ENCODE measurements around the gene PLA2G2F. TPM values are rescaled to one million over a fixed set of nuclear protein-coding genes. Genes with fewer than 3 reads are reported as not detected.

PLA2G2F gene
- total and polyA plus RNA-seq, 2 of the 8 experiments (the other 6 are each of a cell fraction or from before 2014, with no cell fraction given), result not detected

DNA sequence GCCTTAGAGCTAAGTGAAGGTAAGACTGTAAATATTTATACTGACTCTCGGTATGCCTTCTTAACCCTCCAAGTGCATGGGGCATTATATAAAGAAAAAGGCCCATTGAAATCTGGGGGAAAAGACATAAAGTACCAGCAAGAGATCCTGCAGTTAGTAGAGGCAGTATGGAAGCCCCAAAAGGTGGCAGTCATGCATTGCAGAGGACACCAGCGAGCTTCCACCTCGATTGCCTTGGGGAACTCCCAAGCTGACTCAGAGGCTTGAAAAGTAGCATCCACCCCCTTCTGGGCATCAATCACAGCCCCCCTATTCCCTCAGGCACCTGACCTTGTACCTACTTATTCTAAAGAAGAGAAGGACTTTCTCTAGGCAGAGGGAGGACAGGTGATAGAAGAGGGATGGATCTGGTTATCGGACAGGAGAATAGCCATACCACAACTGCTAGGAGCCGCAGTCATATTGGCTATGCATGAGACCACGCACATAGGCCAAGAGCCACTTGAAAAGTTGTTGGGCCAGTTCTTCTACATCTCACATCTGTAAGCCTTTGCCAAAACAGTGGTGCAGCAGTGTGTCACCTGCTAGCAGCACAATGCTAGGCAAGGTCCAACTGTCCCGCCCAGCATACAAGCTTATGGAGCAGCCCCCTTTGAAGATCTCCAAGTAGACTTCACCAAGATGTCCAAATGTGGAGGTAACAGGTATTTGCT, 19.4 kb downstream of the PLA2G2F start:
- POLR2A ChIA-PET (ENCODE audit: partially characterized antibody), result no interaction called here
- no peak overlapping the region for H4K8ac ChIP-seq (ENCODE audit: extremely low read depth, insufficient read depth, low read length)
- TF ChIP-seq, protein P1, sequence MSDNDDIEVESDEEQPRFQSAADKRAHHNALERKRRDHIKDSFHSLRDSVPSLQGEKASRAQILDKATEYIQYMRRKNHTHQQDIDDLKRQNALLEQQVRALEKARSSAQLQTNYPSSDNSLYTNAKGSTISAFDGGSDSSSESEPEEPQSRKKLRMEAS (IDR thresholded peaks at IDR 0.05), result no peak
- TF ChIP-seq RAD21 (IDR thresholded peaks at IDR 0.05 in 1 of 2, conservative IDR thresholded peaks at IDR 0.05 in 1 of 2; ENCODE audit: low read depth in 2 of 2, low read length in 2 of 2), result peak; percentile 4 to 10; a peak in 1 of 4 replicates
- no peak overlapping the region for H3K9ac ChIP-seq (replicated peaks in 1 of 4; ENCODE audit: extremely low read depth in 1 of 4, low read depth in 3 of 4, low read length in 3 of 4)
- H3K36me3 ChIP-seq (ENCODE audit: control insufficient read depth in 2 of 4, insufficient read depth in 4 of 4, low read length in 3 of 4), result no peaks in the 10 kb centered on the region
- CTCF ChIA-PET (ENCODE audit: partially characterized antibody), result interaction anchor here (0.7 to 13.5 kb wide), 7 partner anchors 9 to 246 kb away, joined by 3 to 79 read pairs (median 6); no protein-coding TSS in a partner anchor
- H2BK20ac ChIP-seq (ENCODE audit: low read length), result no peak overlapping the region
- H3K4me2 ChIP-seq (ENCODE audit: insufficient read depth in 1 of 2, low read depth in 2 of 2, low read length in 2 of 2), result no peak overlapping the region
- H3K79me1 ChIP-seq (ENCODE audit: low read depth, low read length), result no peaks in the 10 kb centered on the region
- no peak for DNase-seq (ENCODE audit: low read depth in 1 of 2, low spot score in 2 of 2)
- no peak overlapping the region for H2AFZ ChIP-seq (ENCODE audit: low read length)
- H3K27ac ChIP-seq (ENCODE audit: low read depth, low read length), result no peak overlapping the region
- H2AK5ac ChIP-seq (ENCODE audit: low read depth, low read length), result no peak overlapping the region
- no peak overlapping the region for H2BK5ac ChIP-seq (ENCODE audit: low read depth, low read length)
- no peaks in the 10 kb centered on the region for H3K27me3 ChIP-seq (replicated peaks in 1 of 4; ENCODE audit: control insufficient read depth in 3 of 4, extremely low read depth in 1 of 4, insufficient read depth in 3 of 4, low read length in 3 of 4)
- H3K14ac ChIP-seq (ENCODE audit: insufficient read length), result no peak overlapping the region
- no peak for FAIRE-seq
- no peak overlapping the region for H4K5ac ChIP-seq (ENCODE audit: insufficient read length, low read depth, low read length)
- no peak overlapping the region for H2BK120ac ChIP-seq (replicated peaks; ENCODE audit: low read depth, low read length)
- peaks cover 18 to 19% of the 10 kb centered on the region in 2 experiments for H3K9me3 ChIP-seq (ENCODE audit: insufficient read depth in 2 of 2, low read depth in 1 of 2, low read length in 1 of 2)
- no peak overlapping the region for H4K91ac ChIP-seq (replicated peaks; ENCODE audit: insufficient read length, low read length)
- H3K4me1 ChIP-seq (replicated peaks in 1 of 4; ENCODE audit: control insufficient read depth in 3 of 4, insufficient read depth in 4 of 4, low read length in 3 of 4), result no peaks in the 10 kb centered on the region; a peak in 1 of 7 replicates
- no peaks in the 10 kb centered on the region for H3K79me2 ChIP-seq (ENCODE audit: control insufficient read depth in 1 of 2, insufficient read depth in 2 of 2, low read length in 2 of 2)
- WGBS, 2 experiments (ENCODE audit: extremely low coverage in 1 of 2, insufficient coverage in 1 of 2, insufficient read length in 1 of 2, insufficient replicate concordance in 2 of 2, low coverage in 1 of 2, low lambda C conversion rate in 2 of 2, missing lambda C conversion rate in 1 of 2), result 84% methylated on average over 7 of the region's 7 CpGs; no CpG with 5 or more reads in 1 of the 2 experiments
- H3K4me3 ChIP-seq (ENCODE audit: extremely low read depth in 1 of 4, insufficient read depth in 2 of 4, low read depth in 3 of 4, low read length in 4 of 4), result no peak overlapping the region
- no peaks in the 10 kb centered on the region for H3K23me2 ChIP-seq (ENCODE audit: low read depth, low read length)
- no peak overlapping the region for H3K4ac ChIP-seq (replicated peaks; ENCODE audit: insufficient read length, low read depth, low read length)
- no peaks in the 10 kb centered on the region for H4K20me1 ChIP-seq (replicated peaks in 1 of 2; ENCODE audit: control insufficient read depth in 1 of 2, insufficient read depth in 2 of 2, low read length in 2 of 2)
- no peak overlapping the region for H3K18ac ChIP-seq (ENCODE audit: extremely low read depth, low read length)
- H3K23ac ChIP-seq (ENCODE audit: insufficient read length), result no peak overlapping the region
- H2BK15ac ChIP-seq (ENCODE audit: low read length), result no peak overlapping the region
- H3K56ac ChIP-seq (replicated peaks; ENCODE audit: insufficient read length, low read depth, low read length), result no peak overlapping the region
- no peak overlapping the region for H2BK12ac ChIP-seq (ENCODE audit: low read depth, low read length)
